Activated T-helper 1 cell treated with anti-CD3 and anti-CD28 coated beads, Interleukin-12 subunit alpha, Interleukin-12 subunit beta, Interleukin-2, Interleukin-4 antibody, amounts not matched to agents 30 ng/mL and 10 ng/mL and 1 ng/mL, durations not matched to agents 14 hours and 24 hours and 36 hours (primary cell): ENCODE results near the gene MAP10. TPM values are rescaled to one million over a fixed set of nuclear protein-coding genes. Genes with fewer than 3 reads are reported as not detected.

Experiments
- DNase-seq: peaks from one replicate; pipeline ENCODE4 v3.0.0; 2021; ENCODE audit warnings: low spot score
- H3K27ac Mint-ChIP-seq: one replicate; pipeline ENCODE4 v1.8.0; 2021; ENCODE audit warnings: mild to moderate bottlenecking, mixed read lengths
- H3K27me3 Mint-ChIP-seq: one replicate; pipeline ENCODE4 v1.8.0; 2022; ENCODE audit warnings: mild to moderate bottlenecking, moderate library complexity, mixed read lengths; ENCODE audit not compliant: insufficient read depth
- H3K36me3 Mint-ChIP-seq: one replicate; pipeline ENCODE4 v1.8.0; 2021; ENCODE audit warnings: low read depth, mixed read lengths
- H3K4me1 Mint-ChIP-seq: one replicate; pipeline ENCODE4 v1.8.0; 2021; ENCODE audit warnings: low read depth, mixed read lengths
- H3K4me3 Mint-ChIP-seq: one replicate; pipeline ENCODE4 v1.8.0; 2021; ENCODE audit warnings: mild to moderate bottlenecking, moderate library complexity, mixed read lengths
- H3K9me3 Mint-ChIP-seq: one replicate; pipeline ENCODE4 v1.8.0; 2021; ENCODE audit warnings: mixed read lengths
- intact Hi-C: fragments of 100-400 bp; cut with micrococcal nuclease; formaldehyde crosslinking; loops from one replicate; pipeline ENCODE4 v1.15.1; 2024
- total RNA-seq: library from RNA; stranded (reverse); gene quantifications from 2 replicates; pipeline ENCODE4 v1.2.3, GENCODE V29; 2022

Gene MAP10
- 3.3 and 3.4 TPM in 2 replicates for total RNA-seq

- Mint-ChIP-seq H3K27me3 (peaks cover 9% of the 10 kb centered on the region), H3K27ac (peak within 1 kb of the TSS; percentile 88), H3K4me3 (peak within 1 kb of the TSS; percentile 89), H3K36me3 (peaks cover 9% of the 10 kb centered on the region), H3K4me1 (peaks cover 31% of the 10 kb centered on the region), H3K9me3 (no peaks in the 10 kb centered on the region)
- peak; percentile 74 for DNase-seq
- intact Hi-C loops, result loop anchor here (1.0 to 2.0 kb wide), 3 partner anchors 145 to 307 kb away; partner anchors contain the start of genes NTPCR and SIPA1L2
Observed at GRCh38 chr1:232805269-232806185, at the start of gene MAP10. Gene MAP10, plus strand, starts transcription at chr1:232805416. Its CDS starts 34 bp downstream, at chr1:232805450.

DNA sequence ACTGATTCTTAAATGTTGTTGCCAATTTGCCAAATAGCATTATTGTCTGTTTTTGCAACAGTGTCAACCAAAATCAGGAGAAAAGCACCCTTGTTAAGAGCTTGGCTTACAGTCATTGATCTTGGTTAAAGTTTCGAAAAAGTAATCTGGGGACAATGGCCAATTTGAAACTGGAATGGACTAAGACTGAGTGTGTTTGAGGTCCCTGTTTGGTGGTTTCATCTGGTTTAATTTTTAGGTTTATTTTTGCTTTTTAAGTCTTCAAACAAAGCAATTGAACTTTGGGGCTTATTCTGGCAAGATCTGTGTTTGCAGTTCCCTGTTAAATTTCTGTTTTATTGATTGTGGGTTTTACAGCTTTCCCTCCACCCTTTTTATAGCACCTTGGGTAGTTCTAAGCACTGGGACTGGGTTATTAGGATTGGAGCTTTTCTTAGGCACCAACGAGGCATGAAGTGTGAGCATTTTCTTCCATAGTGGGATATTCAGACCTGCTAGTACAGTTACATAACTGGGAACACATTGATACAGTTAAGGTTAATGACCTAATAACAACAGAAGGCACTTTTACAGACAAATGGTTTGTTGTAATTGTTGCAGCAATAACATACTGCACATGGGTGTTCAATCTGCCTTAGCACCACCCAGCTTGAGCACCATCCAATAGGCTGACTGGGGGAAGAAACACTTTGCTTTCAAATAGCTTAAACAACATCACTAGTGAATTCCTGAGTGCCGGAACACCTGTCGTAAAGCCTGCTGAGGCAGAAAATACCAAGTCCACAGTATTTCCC is 40.6 kb upstream of the MAP10 start:
- intact Hi-C loops, result no loop called here
- H3K9me3 Mint-ChIP-seq, result peaks cover 7% of the 10 kb centered on the region
- H3K27ac Mint-ChIP-seq, result no peak overlapping the region
- DNase-seq, result no peak
- no peak overlapping the region for H3K4me3 Mint-ChIP-seq
- H3K4me1 Mint-ChIP-seq, result no peaks in the 10 kb centered on the region
- peaks cover 5% of the 10 kb centered on the region for H3K27me3 Mint-ChIP-seq
- H3K36me3 Mint-ChIP-seq, result no peaks in the 10 kb centered on the region

- H3K27me3 Mint-ChIP-seq, result peaks cover 5% of the 10 kb centered on the region
- H3K4me1 Mint-ChIP-seq, result no peaks in the 10 kb centered on the region
- H3K36me3 Mint-ChIP-seq, result no peaks in the 10 kb centered on the region
- H3K4me3 Mint-ChIP-seq, result no peak overlapping the region
- peaks cover 7% of the 10 kb centered on the region for H3K9me3 Mint-ChIP-seq
- intact Hi-C loops, result no loop called here
- H3K27ac Mint-ChIP-seq, result no peak overlapping the region
- DNase-seq, result no peak
Observed at GRCh38 chr1:232765542-232765941, 39.7 kb upstream of the MAP10 start.

DNA sequence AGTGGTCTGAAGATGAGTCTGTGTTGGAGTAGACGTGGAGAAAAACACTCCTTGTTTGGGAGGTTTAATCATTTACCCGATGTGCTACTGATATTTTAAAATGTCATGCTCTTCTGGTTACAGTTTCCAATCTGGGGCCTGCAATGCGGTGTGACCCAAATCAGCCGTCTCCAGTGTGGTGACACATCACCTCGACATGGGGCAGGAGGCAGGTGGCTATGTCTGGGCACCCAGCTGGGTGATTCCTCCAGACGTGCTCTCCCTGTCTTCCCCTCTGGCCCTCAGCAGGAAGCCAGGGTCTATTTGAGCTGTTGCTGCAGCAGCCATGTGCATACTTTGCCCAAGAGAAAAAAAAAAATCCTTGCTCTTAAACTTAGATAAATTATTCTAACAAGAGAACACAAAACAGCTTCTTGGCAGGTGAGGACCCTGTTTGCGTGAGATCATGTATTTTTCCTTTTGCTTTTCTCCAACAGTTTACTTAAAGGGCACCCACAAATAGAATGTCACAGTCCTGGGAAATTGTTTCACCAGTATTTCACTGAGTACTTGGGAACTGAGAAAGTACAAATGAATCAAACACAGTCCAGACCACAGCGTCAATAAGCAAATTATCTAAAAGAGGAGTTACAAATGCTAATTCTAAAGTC is 38.9 kb upstream of the MAP10 start:
- H3K27ac Mint-ChIP-seq, result peak overlapping the region; percentile 1
- H3K27me3 Mint-ChIP-seq, result peaks cover 5% of the 10 kb centered on the region
- no peak overlapping the region for H3K4me3 Mint-ChIP-seq
- no peak for DNase-seq
- intact Hi-C loops, result no loop called here
- H3K36me3 Mint-ChIP-seq, result no peaks in the 10 kb centered on the region
- H3K4me1 Mint-ChIP-seq, result no peaks in the 10 kb centered on the region
- H3K9me3 Mint-ChIP-seq, result peaks cover 7% of the 10 kb centered on the region

DNA sequence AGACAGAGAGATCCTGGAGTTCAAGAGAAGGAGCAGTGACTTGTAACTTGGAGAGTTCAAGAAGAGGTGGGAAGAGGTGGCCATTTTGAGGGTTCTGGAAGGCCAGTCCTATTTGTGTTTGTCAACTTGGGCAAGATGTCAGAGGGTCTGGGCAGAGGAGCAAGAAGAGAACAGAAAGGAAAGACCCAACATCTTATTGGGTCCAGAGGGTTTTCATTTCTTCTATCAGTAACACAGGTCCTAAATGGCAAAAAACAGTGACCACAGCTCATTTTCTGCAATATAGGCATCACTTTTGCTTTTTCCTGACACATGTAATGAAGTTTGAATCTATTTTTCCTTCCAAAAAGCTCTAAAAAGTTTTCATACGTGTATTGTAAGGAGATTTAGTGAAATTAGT is 38.3 kb upstream of the MAP10 start:
- DNase-seq, result no peak
- Mint-ChIP-seq H3K36me3 (no peaks in the 10 kb centered on the region), H3K4me1 (no peaks in the 10 kb centered on the region), H3K4me3 (no peak overlapping the region), H3K27ac (peak overlapping the region; percentile 1), H3K27me3 (peaks cover 5% of the 10 kb centered on the region), H3K9me3 (peaks cover 7% of the 10 kb centered on the region)
- intact Hi-C loops, result no loop called here

- no peak overlapping the region for H3K4me3 Mint-ChIP-seq
- no peak for DNase-seq
- intact Hi-C loops, result no loop called here
Observed at GRCh38 chr1:232767305-232768074, 37.7 kb upstream of the MAP10 start.

DNA sequence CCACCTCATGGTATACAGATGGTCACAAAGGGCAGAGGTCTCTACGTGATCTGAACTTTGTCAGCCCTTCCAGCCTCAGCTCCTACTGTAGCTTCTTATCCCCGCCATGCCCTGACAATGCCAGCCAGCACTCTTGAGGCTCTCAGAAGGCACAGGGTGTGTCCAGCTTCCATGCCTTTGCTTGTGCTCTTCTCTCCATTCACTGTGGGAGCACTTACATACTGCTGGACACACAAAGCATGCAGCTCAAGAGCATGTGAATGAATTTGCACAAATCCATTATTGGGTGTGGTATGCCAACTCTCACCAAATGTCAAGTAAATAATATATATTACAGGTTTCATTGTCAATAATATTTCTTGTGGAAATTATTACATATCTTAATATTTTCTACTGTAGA is 36.4 kb upstream of the MAP10 start:
- H3K9me3 Mint-ChIP-seq, result no peaks in the 10 kb centered on the region
- H3K27me3 Mint-ChIP-seq, result peaks cover 5% of the 10 kb centered on the region
- H3K36me3 Mint-ChIP-seq, result no peaks in the 10 kb centered on the region
- no peak for DNase-seq
- H3K27ac Mint-ChIP-seq, result no peak overlapping the region
- H3K4me1 Mint-ChIP-seq, result no peaks in the 10 kb centered on the region
- no peak overlapping the region for H3K4me3 Mint-ChIP-seq
- intact Hi-C loops, result no loop called here

More at GRCh38 chr1:232767305-232768074, 37.7 kb upstream of the MAP10 start:
- H3K27me3 Mint-ChIP-seq, result peaks cover 5% of the 10 kb centered on the region
- H3K4me1 Mint-ChIP-seq, result no peaks in the 10 kb centered on the region
- peaks cover 7% of the 10 kb centered on the region for H3K9me3 Mint-ChIP-seq
- no peak overlapping the region for H3K27ac Mint-ChIP-seq
- H3K36me3 Mint-ChIP-seq, result no peaks in the 10 kb centered on the region

DNA sequence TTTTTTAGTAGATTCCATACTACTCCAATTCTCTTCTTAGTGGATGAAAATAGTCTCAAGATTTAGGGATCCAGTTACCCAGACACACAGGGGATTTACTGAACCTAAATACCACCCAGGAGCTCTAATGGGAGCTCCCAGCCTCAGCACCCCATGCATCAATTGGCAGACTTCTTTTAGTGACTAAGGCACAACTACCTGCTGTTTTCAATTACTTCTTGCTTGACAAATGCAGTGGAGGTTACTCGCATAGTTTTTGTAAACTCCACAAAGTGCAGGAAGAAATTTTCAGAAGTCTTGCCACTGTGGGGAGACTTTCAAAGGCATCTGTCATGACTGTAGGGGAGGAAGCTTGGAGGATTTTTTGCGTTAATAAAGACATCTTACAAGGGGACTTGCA is 35.5 kb upstream of the MAP10 start:
- Mint-ChIP-seq H3K4me3 (no peak overlapping the region), H3K9me3 (no peaks in the 10 kb centered on the region), H3K36me3 (no peaks in the 10 kb centered on the region), H3K4me1 (no peaks in the 10 kb centered on the region), H3K27ac (no peak overlapping the region), H3K27me3 (peaks cover 2% of the 10 kb centered on the region)
- intact Hi-C loops, result no loop called here
- DNase-seq, result no peak

GRCh38 chr1:232773752-232774151 is 31.5 kb upstream of the MAP10 start:
- intact Hi-C loops, result no loop called here
- DNase-seq, result no peak
- H3K9me3 Mint-ChIP-seq, result no peaks in the 10 kb centered on the region
- no peak overlapping the region for H3K27ac Mint-ChIP-seq
- H3K4me3 Mint-ChIP-seq, result no peak overlapping the region
- H3K36me3 Mint-ChIP-seq, result no peaks in the 10 kb centered on the region
- no peaks in the 10 kb centered on the region for H3K4me1 Mint-ChIP-seq
- peaks cover 1% of the 10 kb centered on the region for H3K27me3 Mint-ChIP-seq

DNA sequence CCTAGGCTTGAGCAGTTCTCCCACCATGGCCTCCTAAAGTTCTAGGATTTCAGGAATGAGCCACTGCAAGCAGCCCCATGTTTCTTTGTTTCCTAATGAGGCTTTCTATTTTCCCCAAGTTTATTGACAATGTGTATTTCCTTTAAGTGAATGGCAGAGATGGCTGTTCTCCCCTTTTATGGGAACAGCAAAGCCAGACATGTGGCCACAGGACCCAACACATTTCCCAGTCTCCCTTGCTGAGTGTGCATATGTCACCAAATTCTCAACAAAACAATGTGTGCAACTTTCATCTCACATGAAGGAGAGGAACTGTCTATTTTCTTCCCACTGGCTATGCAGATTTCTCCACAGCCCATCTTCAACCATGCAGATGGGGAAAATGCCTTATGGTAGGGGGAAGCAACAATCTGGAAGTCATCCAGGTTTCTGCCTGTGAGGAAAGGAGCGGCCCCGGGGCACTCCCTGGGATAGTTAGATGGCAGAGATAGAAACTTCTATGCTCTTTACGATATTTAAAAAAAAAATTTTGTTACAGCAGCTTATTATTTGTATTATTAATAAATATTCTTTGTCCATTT is 28.6 kb upstream of the MAP10 start:
- Mint-ChIP-seq H3K27ac (no peak overlapping the region), H3K4me1 (no peaks in the 10 kb centered on the region), H3K4me3 (no peak overlapping the region), H3K9me3 (no peaks in the 10 kb centered on the region), H3K27me3 (peaks cover 7% of the 10 kb centered on the region), H3K36me3 (no peaks in the 10 kb centered on the region)
- intact Hi-C loops, result no loop called here
- no peak for DNase-seq

DNA sequence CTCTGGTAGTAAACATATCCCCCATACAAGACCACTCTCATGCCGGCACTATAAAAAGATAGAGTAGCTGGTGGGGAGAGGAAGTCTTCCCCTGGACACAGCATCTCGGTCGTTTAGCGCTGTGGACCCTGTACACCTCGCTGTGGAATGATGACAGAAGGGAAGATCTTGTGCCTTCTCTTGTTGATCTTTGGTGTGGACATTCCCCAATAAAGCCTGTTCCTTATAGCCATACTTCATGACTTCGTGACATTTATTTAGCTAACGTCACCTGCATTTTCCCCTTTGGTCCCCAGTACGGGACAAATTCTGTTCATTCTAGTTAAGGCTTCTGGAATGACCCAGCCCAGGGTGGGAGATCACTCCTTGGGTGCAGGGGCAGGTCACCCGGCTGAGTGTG is 24.9 kb upstream of the MAP10 start:
- H3K4me1 Mint-ChIP-seq, result no peaks in the 10 kb centered on the region
- no peak for DNase-seq
- H3K9me3 Mint-ChIP-seq, result no peaks in the 10 kb centered on the region
- H3K36me3 Mint-ChIP-seq, result no peaks in the 10 kb centered on the region
- H3K27ac Mint-ChIP-seq, result no peak overlapping the region
- intact Hi-C loops, result no loop called here
- peaks cover 6% of the 10 kb centered on the region for H3K27me3 Mint-ChIP-seq
- H3K4me3 Mint-ChIP-seq, result no peak overlapping the region

GRCh38 chr1:232784794-232785193 is 20.4 kb upstream of the MAP10 start:
- Mint-ChIP-seq H3K4me1 (no peaks in the 10 kb centered on the region), H3K4me3 (no peak overlapping the region), H3K36me3 (no peaks in the 10 kb centered on the region), H3K27me3 (peaks cover 13% of the 10 kb centered on the region), H3K9me3 (no peaks in the 10 kb centered on the region), H3K27ac (no peak overlapping the region)
- no peak for DNase-seq
- intact Hi-C loops, result no loop called here
